Mesodermal cell (in vitro differentiated cells): ENCODE measurements around the gene ZNF317.

Experiments
- H3K27ac ChIP-seq: 2 replicates; pipeline ENCODE4 v1.7.0; 2013; ENCODE audit warnings: mild to moderate bottlenecking, low read depth, low read length, moderate library complexity; ENCODE audit not compliant: severe bottlenecking
- H3K36me3 ChIP-seq: 2 replicates; pipeline ENCODE4 v1.7.1; 2013; ENCODE audit warnings: mild to moderate bottlenecking, low read length, moderate library complexity; ENCODE audit not compliant: control insufficient read depth, insufficient read depth
- H3K4me1 ChIP-seq: one replicate; pipeline ENCODE4 v1.7.1; 2013; ENCODE audit warnings: mild to moderate bottlenecking, low read length; ENCODE audit not compliant: insufficient read depth, control insufficient read depth, poor library complexity, severe bottlenecking
- H3K4me3 ChIP-seq: 2 replicates; pipeline ENCODE4 v1.7.0; 2013; ENCODE audit warnings: low read length, control low read depth, mild to moderate bottlenecking; ENCODE audit not compliant: insufficient read depth, poor library complexity, severe bottlenecking; ENCODE audit errors: extremely low read depth
- H3K9me3 ChIP-seq: 2 replicates; pipeline ENCODE4 v1.7.1; 2013; ENCODE audit warnings: mild to moderate bottlenecking, low read length, moderate library complexity; ENCODE audit not compliant: control insufficient read depth
- WGBS, 2 experiments: methylation state at CpG; one replicate each; pipeline ENCODE4 v1.1.5; 2013; ENCODE audit warnings: missing lambda C conversion rate in 2 of 2; ENCODE audit not compliant: insufficient coverage in 2 of 2; 5-methylcytosine and 5-hydroxymethylcytosine counted together

The ZNF317 gene

GRCh38 chr19:9144920-9145319 lies 4.7 kb downstream of the ZNF317 start:
- peaks cover 64% of the 10 kb centered on the region for H3K36me3 ChIP-seq
- no peak overlapping the region for H3K4me3 ChIP-seq
- 93 to 98% methylated on average over 5 of the region's 5 CpGs for WGBS, 2 experiments
- H3K27ac ChIP-seq = no peak overlapping the region
- peaks cover 45% of the 10 kb centered on the region for H3K9me3 ChIP-seq
- no peaks in the 10 kb centered on the region for H3K4me1 ChIP-seq

- peaks cover 65% of the 10 kb centered on the region for H3K9me3 ChIP-seq
- H3K27ac ChIP-seq = no peak overlapping the region
- peaks cover 78% of the 10 kb centered on the region for H3K36me3 ChIP-seq
- no peak overlapping the region for H3K4me3 ChIP-seq
- H3K4me1 ChIP-seq = no peaks in the 10 kb centered on the region
- no CpG with 5 or more reads among the region's 1 CpG for WGBS, 2 experiments
Measured at GRCh38 chr19:9146882-9147281, 6.7 kb downstream of the ZNF317 start.

GRCh38 chr19:9148697-9149096 lies 8.5 kb downstream of the ZNF317 start:
- Histone ChIP-seq H3K9me3 (peaks cover 79% of the 10 kb centered on the region), H3K4me1 (no peaks in the 10 kb centered on the region), H3K36me3 (peaks cover 83% of the 10 kb centered on the region), H3K27ac (no peak overlapping the region), H3K4me3 (no peak overlapping the region)
- 95 to 100% methylated on average over 1 to 2 of the region's 3 CpGs for WGBS, 2 experiments

GRCh38 chr19:9149997-9150396 lies 9.8 kb downstream of the ZNF317 start:
- WGBS, 2 experiments = 76 to 94% methylated on average over 2 of the region's 4 CpGs
- Histone ChIP-seq H3K27ac (no peak overlapping the region), H3K4me3 (no peak overlapping the region), H3K9me3 (peaks cover 77% of the 10 kb centered on the region), H3K36me3 (peaks cover 93% of the 10 kb centered on the region), H3K4me1 (no peaks in the 10 kb centered on the region)

GRCh38 chr19:9150650-9151049 lies 10.5 kb downstream of the ZNF317 start:
- H3K4me3 ChIP-seq = no peak overlapping the region
- H3K36me3 ChIP-seq = peaks cover 93% of the 10 kb centered on the region
- WGBS, 2 experiments = 90 to 100% methylated on average over 1 to 3 of the region's 5 CpGs
- H3K9me3 ChIP-seq = peaks cover 77% of the 10 kb centered on the region
- H3K27ac ChIP-seq = no peak overlapping the region
- no peaks in the 10 kb centered on the region for H3K4me1 ChIP-seq

- Histone ChIP-seq H3K9me3 (peaks cover 78% of the 10 kb centered on the region), H3K36me3 (peaks cover 95% of the 10 kb centered on the region), H3K4me1 (no peaks in the 10 kb centered on the region), H3K4me3 (no peak overlapping the region), H3K27ac (no peak overlapping the region)
- WGBS, 2 experiments = 100% methylated on average over 1 to 2 of the region's 5 CpGs
Measured at GRCh38 chr19:9151367-9151766, 11.2 kb downstream of the ZNF317 start.

GRCh38 chr19:9155591-9155990 lies 15.4 kb downstream of the ZNF317 start:
- H3K36me3 ChIP-seq = peaks cover 97% of the 10 kb centered on the region
- peaks cover 67% of the 10 kb centered on the region for H3K9me3 ChIP-seq

GRCh38 chr19:9156304-9156703 lies 16.1 kb downstream of the ZNF317 start:
- H3K9me3 ChIP-seq = peaks cover 67% of the 10 kb centered on the region
- no peaks in the 10 kb centered on the region for H3K4me1 ChIP-seq
- H3K4me3 ChIP-seq = no peak overlapping the region
- WGBS, 2 experiments = 88 to 93% methylated on average over 1 of the region's 1 CpG
- H3K36me3 ChIP-seq = peaks cover 97% of the 10 kb centered on the region
- H3K27ac ChIP-seq = no peak overlapping the region

More at GRCh38 chr19:9155591-9155990, 15.4 kb downstream of the ZNF317 start:
- Histone ChIP-seq H3K27ac (no peak overlapping the region), H3K4me3 (no peak overlapping the region), H3K4me1 (no peaks in the 10 kb centered on the region)
- 100% methylated on average over 2 to 4 of the region's 4 CpGs for WGBS, 2 experiments

- Histone ChIP-seq H3K4me1 (no peaks in the 10 kb centered on the region), H3K9me3 (peaks cover 52% of the 10 kb centered on the region), H3K4me3 (no peak overlapping the region), H3K36me3 (peaks cover 100% of the 10 kb centered on the region), H3K27ac (no peak overlapping the region)
- WGBS, 2 experiments = 92 to 95% methylated on average over 13 of the region's 13 CpGs
Measured at GRCh38 chr19:9159891-9160290, 19.7 kb downstream of the ZNF317 start.

GRCh38 chr19:9161427-9161826 lies 21.2 kb downstream of the ZNF317 start:
- Histone ChIP-seq H3K4me1 (no peaks in the 10 kb centered on the region), H3K27ac (no peak overlapping the region), H3K9me3 (peaks cover 43% of the 10 kb centered on the region), H3K36me3 (peaks cover 90% of the 10 kb centered on the region), H3K4me3 (no peak overlapping the region)
- 94 to 98% methylated on average over 12 of the region's 12 CpGs for WGBS, 2 experiments

- 80 to 100% methylated on average over 1 of the region's 3 CpGs for WGBS, 2 experiments
- H3K9me3 ChIP-seq = peaks cover 26% of the 10 kb centered on the region
Measured at GRCh38 chr19:9165261-9165660, 25.1 kb downstream of the ZNF317 start.

More at GRCh38 chr19:9165261-9165660, 25.1 kb downstream of the ZNF317 start:
- Histone ChIP-seq H3K4me1 (no peaks in the 10 kb centered on the region), H3K36me3 (peaks cover 51% of the 10 kb centered on the region), H3K27ac (no peak overlapping the region), H3K4me3 (no peak overlapping the region)
